HFFc6 (cell line): ENCODE results near the gene IL2RA. TPM values are rescaled to one million over a fixed set of nuclear protein-coding genes. Genes with fewer than 3 reads are reported as not detected.
"Not testable (repeated sequence)": the region's sequence is repeated elsewhere in the genome, so short reads cannot be mapped to it uniquely, and the experiment has no call there.

Source experiments
- DNase-seq: peaks from one replicate; pipeline ENCODE4 v3.0.0-alpha.2; 2018
- H3K27ac Mint-ChIP-seq: 2 replicates; pipeline ENCODE4 v1.8.0; 2020; ENCODE audit warnings: mild to moderate bottlenecking, mixed read lengths
- H3K27me3 Mint-ChIP-seq: 2 replicates; pipeline ENCODE4 v1.8.0; 2021; ENCODE audit warnings: mild to moderate bottlenecking, moderate library complexity, mixed read lengths; ENCODE audit not compliant: insufficient read depth
- H3K36me3 Mint-ChIP-seq: 2 replicates; pipeline ENCODE4 v1.8.0; 2021; ENCODE audit warnings: low read depth, mixed read lengths
- H3K4me1 Mint-ChIP-seq: 2 replicates; pipeline ENCODE4 v1.8.0; 2020; ENCODE audit warnings: low read depth, mixed read lengths
- H3K4me3 Mint-ChIP-seq: 2 replicates; pipeline ENCODE4 v1.8.0; 2020; ENCODE audit warnings: mild to moderate bottlenecking, moderate library complexity, mixed read lengths
- H3K9me3 Mint-ChIP-seq: 2 replicates; pipeline ENCODE4 v1.8.0; 2020; ENCODE audit warnings: mild to moderate bottlenecking, mixed read lengths
- CTCF ChIP-seq: fragments of 200-600 bp; sonication (generic); IDR thresholded peaks from 2 replicates; pipeline ENCODE4 v1.5.0; 2021; ENCODE audit warnings: antibody characterized with exemption, mild to moderate bottlenecking
- total RNA-seq, 6 experiments: library from RNA; stranded (reverse); fragmentation: NEBNext Ultra II Directional; extraction: Animal tissue kit (Norgen Biotek cat#: 25700); gene quantifications; 2 replicates in 1 of 6; 3 replicates in 5 of 6; pipeline ENCODE4 v1.2.3, GENCODE V29; 2021

IL2RA gene
- total RNA-seq, 6 experiments from 2014 or later, result not detected

GRCh38 chr10:6044751-6045313 is 17.3 kb downstream of the IL2RA start:
- Mint-ChIP-seq H3K4me1 (no peaks in the 10 kb centered on the region), H3K4me3 (no peak overlapping the region), H3K9me3 (no peaks in the 10 kb centered on the region), H3K36me3 (no peaks in the 10 kb centered on the region), H3K27me3 (peaks cover 28% of the 10 kb centered on the region), H3K27ac (no peak overlapping the region)
- DNase-seq, result no peak
- TF ChIP-seq CTCF, result no peak

- no peaks in the 10 kb centered on the region for H3K36me3 Mint-ChIP-seq
- H3K27ac Mint-ChIP-seq, result no peak overlapping the region
- no peak overlapping the region for H3K4me3 Mint-ChIP-seq
- no peak for DNase-seq
- H3K27me3 Mint-ChIP-seq, result peaks cover 31% of the 10 kb centered on the region
- H3K9me3 Mint-ChIP-seq, result no peaks in the 10 kb centered on the region
- TF ChIP-seq CTCF, result no peak
- no peaks in the 10 kb centered on the region for H3K4me1 Mint-ChIP-seq
These were observed 18.1 kb downstream of the IL2RA start for GRCh38 chr10:6044060-6044459.

GRCh38 chr10:6043377-6043776 is 18.8 kb downstream of the IL2RA start:
- not testable (repeated sequence) for H3K4me3 Mint-ChIP-seq, H3K4me1 Mint-ChIP-seq, H3K36me3 Mint-ChIP-seq, H3K27ac Mint-ChIP-seq, H3K9me3 Mint-ChIP-seq, DNase-seq
- peaks cover 30% of the 10 kb centered on the region for H3K27me3 Mint-ChIP-seq

GRCh38 chr10:6040205-6040604 is 22.0 kb downstream of the IL2RA start:
- Mint-ChIP-seq H3K27me3 (peaks cover 44% of the 10 kb centered on the region), H3K4me1 (no peaks in the 10 kb centered on the region), H3K36me3 (no peaks in the 10 kb centered on the region), H3K9me3 (no peaks in the 10 kb centered on the region), H3K27ac (no peak overlapping the region), H3K4me3 (no peak overlapping the region)
- TF ChIP-seq CTCF, result no peak
- no peak for DNase-seq

- Mint-ChIP-seq H3K9me3 (no peaks in the 10 kb centered on the region), H3K27ac (no peak overlapping the region), H3K4me3 (no peak overlapping the region), H3K27me3 (peaks cover 43% of the 10 kb centered on the region), H3K36me3 (no peaks in the 10 kb centered on the region), H3K4me1 (no peaks in the 10 kb centered on the region)
- DNase-seq, result no peak
- no peak for TF ChIP-seq CTCF
These were observed 22.5 kb downstream of the IL2RA start for GRCh38 chr10:6039711-6040110.

GRCh38 chr10:6038071-6038631 is 24.0 kb downstream of the IL2RA start:
- H3K4me3 Mint-ChIP-seq, result no peak overlapping the region
- H3K9me3 Mint-ChIP-seq, result no peaks in the 10 kb centered on the region
- no peak for TF ChIP-seq CTCF
- H3K27ac Mint-ChIP-seq, result no peak overlapping the region
- peaks cover 30% of the 10 kb centered on the region for H3K27me3 Mint-ChIP-seq
- peaks cover 8% of the 10 kb centered on the region; the same call in 1 of the 2 replicates for H3K4me1 Mint-ChIP-seq
- no peak for DNase-seq
- no peaks in the 10 kb centered on the region for H3K36me3 Mint-ChIP-seq
